ENCODE data around the gene TTLL10. TPM values are rescaled to one million over a fixed set of nuclear protein-coding genes. Genes with fewer than 3 reads are reported as not detected.

TTLL10 gene
- total RNA-seq, 4 donors from 2014 or later: 0.17 TPM; not detected in 3

DNA sequence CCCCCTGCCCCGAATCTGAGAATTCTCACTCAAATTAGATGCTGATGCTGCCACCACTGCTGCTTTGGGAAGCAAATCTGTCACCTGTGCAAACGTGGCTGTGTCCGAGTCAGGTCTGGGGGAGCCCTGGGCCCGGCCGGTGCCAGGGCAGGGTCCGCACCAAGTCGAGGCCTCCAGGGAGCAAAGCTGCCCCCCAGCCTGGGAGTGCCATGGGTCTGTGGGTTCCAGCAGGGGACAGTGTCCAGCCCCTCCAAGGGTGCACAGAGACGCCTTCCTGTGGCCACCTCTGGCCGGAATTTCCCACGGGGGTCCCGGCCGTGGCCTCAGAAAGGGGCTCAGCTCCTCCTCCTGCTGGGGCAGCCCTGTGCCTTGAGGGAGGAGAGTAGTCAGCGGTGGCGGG, 27.7 kb upstream of the TTLL10 start:
- TF ChIP-seq, protein P1, sequence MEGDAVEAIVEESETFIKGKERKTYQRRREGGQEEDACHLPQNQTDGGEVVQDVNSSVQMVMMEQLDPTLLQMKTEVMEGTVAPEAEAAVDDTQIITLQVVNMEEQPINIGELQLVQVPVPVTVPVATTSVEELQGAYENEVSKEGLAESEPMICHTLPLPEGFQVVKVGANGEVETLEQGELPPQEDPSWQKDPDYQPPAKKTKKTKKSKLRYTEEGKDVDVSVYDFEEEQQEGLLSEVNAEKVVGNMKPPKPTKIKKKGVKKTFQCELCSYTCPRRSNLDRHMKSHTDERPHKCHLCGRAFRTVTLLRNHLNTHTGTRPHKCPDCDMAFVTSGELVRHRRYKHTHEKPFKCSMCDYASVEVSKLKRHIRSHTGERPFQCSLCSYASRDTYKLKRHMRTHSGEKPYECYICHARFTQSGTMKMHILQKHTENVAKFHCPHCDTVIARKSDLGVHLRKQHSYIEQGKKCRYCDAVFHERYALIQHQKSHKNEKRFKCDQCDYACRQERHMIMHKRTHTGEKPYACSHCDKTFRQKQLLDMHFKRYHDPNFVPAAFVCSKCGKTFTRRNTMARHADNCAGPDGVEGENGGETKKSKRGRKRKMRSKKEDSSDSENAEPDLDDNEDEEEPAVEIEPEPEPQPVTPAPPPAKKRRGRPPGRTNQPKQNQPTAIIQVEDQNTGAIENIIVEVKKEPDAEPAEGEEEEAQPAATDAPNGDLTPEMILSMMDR (IDR thresholded peaks at IDR 0.05): no peak
- no peak for TF ChIP-seq EP300 (IDR thresholded peaks at IDR 0.05)
- no peak for TF ChIP-seq POLR2A (IDR thresholded peaks at IDR 0.05; ENCODE audit: low read depth)
- no peak for TF ChIP-seq POLR2AphosphoS5 (IDR thresholded peaks at IDR 0.05)
- Histone ChIP-seq H3K4me1 (no peaks in the 10 kb centered on the region), H3K9me3 (no peaks in the 10 kb centered on the region), H3K27me3 (peaks cover 0 to 61% (median 2%) of the 10 kb centered on the region in 4 donors), H3K4me3 (no peak overlapping the region), H3K36me3 (no peaks in the 10 kb centered on the region), H3K27ac (replicated peaks in 1 of 4) (no peak overlapping the region)
- intact Hi-C loops (cut with DNase I): no loop called here
- 86% methylated on average over 14 of the region's 14 CpGs for WGBS
- no peak for DNase-seq (ENCODE audit: extremely low spot score)

DNA sequence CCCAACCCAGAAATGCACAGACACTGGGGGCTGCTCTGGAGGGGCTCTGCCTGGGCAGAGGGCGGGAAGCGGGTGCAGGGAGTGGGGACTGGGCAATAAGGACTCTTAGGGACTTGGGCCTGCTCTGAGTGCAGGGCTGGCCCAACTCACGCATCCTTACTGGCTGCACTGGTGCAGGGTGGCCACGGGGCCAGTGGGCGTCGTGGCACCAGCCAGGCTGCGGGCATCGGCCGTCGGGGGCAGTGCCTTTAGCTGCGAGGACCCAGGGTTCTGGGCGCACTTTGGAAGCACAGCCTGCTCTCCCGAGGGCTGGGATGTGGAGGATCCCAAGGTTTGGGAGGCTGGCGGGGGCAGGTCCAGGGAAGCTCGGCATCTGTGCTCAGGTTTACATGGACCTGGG, 27.1 kb upstream of the TTLL10 start:
- Histone ChIP-seq H3K4me3 (no peak overlapping the region), H3K27ac (replicated peaks in 1 of 4) (no peak overlapping the region), H3K9me3 (no peaks in the 10 kb centered on the region), H3K36me3 (no peaks in the 10 kb centered on the region), H3K4me1 (no peaks in the 10 kb centered on the region), H3K27me3 (peaks cover 0 to 58% (median 1%) of the 10 kb centered on the region in 4 donors)
- intact Hi-C loops (cut with DNase I): no loop called here
- TF ChIP-seq POLR2AphosphoS5 (IDR thresholded peaks at IDR 0.05) (no peak), EP300 (IDR thresholded peaks at IDR 0.05) (no peak), POLR2A (IDR thresholded peaks at IDR 0.05; ENCODE audit: low read depth) (no peak)
- TF ChIP-seq, protein P1 (IDR thresholded peaks at IDR 0.05): no peak
- WGBS: 94% methylated on average over 6 of the region's 15 CpGs
- no peak for DNase-seq (ENCODE audit: extremely low spot score)

DNA sequence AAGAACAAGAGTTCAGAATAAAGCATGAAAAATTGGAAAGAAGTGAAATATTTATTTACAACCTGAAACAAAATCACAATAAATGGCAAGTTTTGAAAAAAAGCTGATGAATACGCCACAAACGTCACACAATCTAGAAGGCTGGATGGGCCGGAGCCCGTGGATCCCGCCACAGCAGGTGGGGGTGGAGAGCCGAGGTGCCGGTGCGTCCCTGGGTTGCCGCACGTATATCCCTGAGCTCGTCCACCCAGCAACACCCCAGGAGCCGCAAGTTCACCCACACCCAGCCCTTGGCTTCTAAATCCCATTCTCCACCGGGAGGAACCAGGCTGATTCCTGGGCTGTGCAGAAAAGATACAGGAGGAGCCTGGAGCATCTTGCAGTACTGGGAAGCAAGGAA, 25.6 kb upstream of the TTLL10 start:
- Histone ChIP-seq H3K27ac (replicated peaks in 1 of 4) (no peak overlapping the region), H3K4me3 (no peak overlapping the region), H3K27me3 (peaks cover 0 to 44% (median 0%) of the 10 kb centered on the region in 4 donors), H3K36me3 (no peaks in the 10 kb centered on the region), H3K9me3 (no peaks in the 10 kb centered on the region), H3K4me1 (no peaks in the 10 kb centered on the region)
- DNase-seq (ENCODE audit: extremely low spot score): no peak
- intact Hi-C loops (cut with DNase I): no loop called here
- TF ChIP-seq, protein P1 (IDR thresholded peaks at IDR 0.05): no peak
- WGBS: 85% methylated on average over 13 of the region's 13 CpGs

DNA sequence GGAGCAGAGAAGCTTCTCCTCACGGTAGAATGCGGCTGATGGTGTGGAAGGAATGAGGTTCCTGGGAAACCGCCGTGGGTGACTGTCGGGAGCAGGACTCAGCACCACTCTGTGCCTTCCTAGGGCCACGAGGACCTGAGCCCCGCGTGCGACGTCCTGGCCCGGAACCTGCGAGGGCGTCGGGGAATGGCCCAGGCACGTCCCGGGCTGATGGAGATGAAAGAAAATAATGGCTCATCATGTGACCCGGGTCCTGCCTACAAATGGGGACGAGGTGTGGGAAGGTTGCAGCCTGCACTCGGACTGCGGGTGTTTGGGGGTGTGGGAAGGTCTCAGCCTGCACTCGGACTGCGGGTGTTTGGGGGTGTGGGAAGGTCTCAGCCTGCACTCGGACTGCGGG, 25.1 kb upstream of the TTLL10 start:
- WGBS: 85% methylated on average over 12 of the region's 24 CpGs
- TF ChIP-seq POLR2A (IDR thresholded peaks at IDR 0.05; ENCODE audit: low read depth) (no peak), EP300 (IDR thresholded peaks at IDR 0.05) (no peak), POLR2AphosphoS5 (IDR thresholded peaks at IDR 0.05) (no peak)
- TF ChIP-seq, protein P1 (IDR thresholded peaks at IDR 0.05): no peak
- intact Hi-C loops (cut with DNase I): no loop called here

DNA sequence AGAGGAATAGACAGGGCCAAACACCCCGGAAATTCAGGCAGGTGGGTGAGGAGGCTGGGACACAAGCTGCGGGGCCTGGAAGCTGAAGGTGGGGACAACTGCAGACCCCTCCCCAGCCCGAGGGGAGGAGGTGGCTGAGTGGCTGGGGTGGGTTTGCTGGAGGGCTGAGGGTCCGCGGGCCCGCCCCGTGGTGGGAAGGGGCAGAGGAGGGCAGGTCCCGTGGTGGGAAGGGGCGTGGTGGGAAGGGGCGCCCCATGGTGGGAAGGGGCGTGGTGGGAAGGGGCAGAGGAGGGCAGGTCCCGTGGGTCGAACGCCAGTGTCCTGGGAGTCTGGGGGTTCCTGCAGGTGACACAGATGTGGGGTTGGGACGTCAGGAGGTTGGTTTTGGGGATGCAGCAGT, 24.3 kb upstream of the TTLL10 start:
- TF ChIP-seq EP300 (IDR thresholded peaks at IDR 0.05) (no peak), POLR2AphosphoS5 (IDR thresholded peaks at IDR 0.05) (no peak), POLR2A (IDR thresholded peaks at IDR 0.05; ENCODE audit: low read depth) (no peak)
- TF ChIP-seq, protein P1 (IDR thresholded peaks at IDR 0.05): no peak
- no peak for DNase-seq (ENCODE audit: extremely low spot score)
- Histone ChIP-seq H3K36me3 (no peaks in the 10 kb centered on the region), H3K27me3 (peaks cover 0 to 30% (median 0%) of the 10 kb centered on the region in 4 donors), H3K4me1 (no peaks in the 10 kb centered on the region), H3K4me3 (no peak overlapping the region), H3K27ac (replicated peaks in 1 of 4) (no peak overlapping the region), H3K9me3 (no peaks in the 10 kb centered on the region)
- WGBS: 84% methylated on average over 15 of the region's 15 CpGs
- intact Hi-C loops (cut with DNase I): no loop called here

More for the DNA sequence above, 25.1 kb upstream of the TTLL10 start:
- Histone ChIP-seq H3K4me1 (no peaks in the 10 kb centered on the region), H3K27me3 (peaks cover 0 to 39% (median 0%) of the 10 kb centered on the region in 4 donors), H3K4me3 (no peak overlapping the region), H3K9me3 (no peaks in the 10 kb centered on the region), H3K27ac (replicated peaks in 1 of 4) (no peak overlapping the region), H3K36me3 (no peaks in the 10 kb centered on the region)
- no peak for DNase-seq (ENCODE audit: extremely low spot score)
